MM.1S (cell line): ENCODE data around the gene TMEM245.

Experiments
- EZH2 ChIP-seq: fragments of 300-600 bp; sonication (generic); optimal IDR thresholded peaks from 2 replicates; pipeline ENCODE3; 2017; ENCODE audit warnings: low read depth, mild to moderate bottlenecking, antibody characterized with exemption, low read length, mixed read lengths
- EZH2phosphoT487 ChIP-seq: fragments of 300-600 bp; sonication (generic); IDR thresholded peaks from 2 replicates; pipeline ENCODE4 v1.6.1; 2018; ENCODE audit warnings: antibody characterized with exemption, low read length
- TF ChIP-seq, protein P1 (sequence below): fragments of 300-600 bp; sonication (generic); IDR thresholded peaks from 2 replicates; pipeline ENCODE4 v1.5.1; 2016; ENCODE audit warnings: antibody characterized with exemption, low read length, mixed read lengths

DNA sequence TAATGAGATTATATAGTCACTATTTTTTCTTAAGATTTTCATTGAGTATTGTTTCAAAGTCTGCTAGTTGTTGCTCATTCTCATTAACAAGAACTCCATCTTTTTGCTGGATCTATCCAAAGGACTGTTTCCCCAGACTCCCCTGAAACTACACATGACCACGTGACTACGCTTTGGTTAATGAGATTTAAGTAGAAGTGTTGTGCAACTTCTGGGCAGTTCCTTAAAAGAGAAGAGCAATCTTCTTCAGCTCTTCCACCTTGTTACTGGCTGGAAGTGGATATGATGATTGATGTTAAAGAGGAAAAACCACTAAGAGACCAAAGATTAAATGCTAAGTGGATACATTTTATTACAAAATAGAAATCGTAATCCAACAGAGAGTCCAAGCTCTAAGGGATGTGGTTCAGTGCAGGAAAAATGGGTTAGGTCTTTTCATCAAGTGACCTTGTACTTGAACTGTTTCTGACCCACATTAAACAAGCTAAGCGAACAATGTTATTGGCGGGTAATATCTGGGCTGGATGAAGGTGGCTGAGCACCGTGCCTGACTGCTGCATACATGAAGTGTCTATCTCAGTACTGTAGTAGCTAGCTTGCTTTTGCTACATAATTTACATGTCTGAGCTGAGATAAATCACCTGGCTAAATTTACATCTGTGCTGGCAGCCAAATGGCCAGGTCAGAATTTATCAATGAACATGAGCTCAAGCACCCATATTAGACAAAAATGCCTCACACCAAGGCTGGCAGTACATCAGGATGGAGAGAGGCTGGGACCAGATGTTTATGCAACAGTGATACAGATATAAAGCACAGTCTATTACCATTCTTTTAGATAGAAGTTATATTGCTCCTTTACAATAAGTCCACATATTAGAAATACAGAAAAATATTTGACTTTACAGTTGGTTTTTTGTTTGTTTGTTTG lies 98.9 kb downstream of the TMEM245 start:
- TF ChIP-seq, protein P1, sequence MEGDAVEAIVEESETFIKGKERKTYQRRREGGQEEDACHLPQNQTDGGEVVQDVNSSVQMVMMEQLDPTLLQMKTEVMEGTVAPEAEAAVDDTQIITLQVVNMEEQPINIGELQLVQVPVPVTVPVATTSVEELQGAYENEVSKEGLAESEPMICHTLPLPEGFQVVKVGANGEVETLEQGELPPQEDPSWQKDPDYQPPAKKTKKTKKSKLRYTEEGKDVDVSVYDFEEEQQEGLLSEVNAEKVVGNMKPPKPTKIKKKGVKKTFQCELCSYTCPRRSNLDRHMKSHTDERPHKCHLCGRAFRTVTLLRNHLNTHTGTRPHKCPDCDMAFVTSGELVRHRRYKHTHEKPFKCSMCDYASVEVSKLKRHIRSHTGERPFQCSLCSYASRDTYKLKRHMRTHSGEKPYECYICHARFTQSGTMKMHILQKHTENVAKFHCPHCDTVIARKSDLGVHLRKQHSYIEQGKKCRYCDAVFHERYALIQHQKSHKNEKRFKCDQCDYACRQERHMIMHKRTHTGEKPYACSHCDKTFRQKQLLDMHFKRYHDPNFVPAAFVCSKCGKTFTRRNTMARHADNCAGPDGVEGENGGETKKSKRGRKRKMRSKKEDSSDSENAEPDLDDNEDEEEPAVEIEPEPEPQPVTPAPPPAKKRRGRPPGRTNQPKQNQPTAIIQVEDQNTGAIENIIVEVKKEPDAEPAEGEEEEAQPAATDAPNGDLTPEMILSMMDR, result no peak
- TF ChIP-seq EZH2 (no peak), EZH2phosphoT487 (no peak)
